IMR-90 (cell line): ENCODE data around the gene MAPK1. TPM values are rescaled to one million over a fixed set of nuclear protein-coding genes. Genes with fewer than 3 reads are reported as not detected.

Source experiments
- ATAC-seq: fragments of 200-7000 bp; cut with Tn5 transposase; 2 replicates; pipeline ENCODE4 v1.9.1; 2020; ENCODE audit warnings: low read depth, mild to moderate bottlenecking, moderate library complexity
- BruUV-seq: library from RNA; stranded (reverse); fragments of 400-500 nt; replicated peaks from 2 replicates; lab custom pipeline; 2021; lab: Mats Ljungman, UMichigan
- CTCF ChIA-PET: fragments of 300-600 bp; formaldehyde crosslinking; extraction: SDS; loops from one replicate; lab custom pipeline; 2021; ENCODE audit warnings: antibody characterized with exemption; lab: Yijun Ruan, JAX
- POLR2A ChIA-PET: fragments of 300-600 bp; sonication (Branson Sonifier 250); formaldehyde crosslinking; loops from one replicate; lab custom pipeline; 2022; ENCODE audit warnings: antibody characterized with exemption; ENCODE audit not compliant: unreplicated experiment; lab: Charles Lee
- DNase-seq: peaks from one replicate; pipeline ENCODE4 v3.0.0; 2013
- H2AFZ ChIP-seq: replicated peaks from 2 replicates; pipeline ENCODE3; 2013; ENCODE audit warnings: low read length, mild to moderate bottlenecking; ENCODE audit not compliant: poor library complexity
- H2AK5ac ChIP-seq: 2 replicates; pipeline ENCODE4 v1.6.1; 2013; ENCODE audit warnings: low read depth, low read length, inconsistent platforms
- H2AK9ac ChIP-seq: replicated peaks from 2 replicates; pipeline ENCODE3; 2013; ENCODE audit warnings: mild to moderate bottlenecking, low read depth, low read length, moderate library complexity; ENCODE audit not compliant: poor library complexity
- H2BK120ac ChIP-seq: 2 replicates; pipeline ENCODE4 v1.6.1; 2013; ENCODE audit warnings: low read depth, low read length, inconsistent platforms
- H2BK15ac ChIP-seq: 3 replicates; pipeline ENCODE4 v1.6.1; 2013; ENCODE audit warnings: low read depth, low read length, inconsistent platforms
- H2BK20ac ChIP-seq: 2 replicates; pipeline ENCODE4 v1.6.1; 2013; ENCODE audit warnings: low read depth, mild to moderate bottlenecking, inconsistent platforms, low read length, moderate library complexity
- H2BK5ac ChIP-seq: 2 replicates; pipeline ENCODE4 v1.6.1; 2013; ENCODE audit warnings: mild to moderate bottlenecking, low read depth, low read length, inconsistent platforms; ENCODE audit not compliant: poor library complexity, severe bottlenecking
- H3K14ac ChIP-seq: replicated peaks from 2 replicates; pipeline ENCODE4 v1.6.1; 2013; ENCODE audit warnings: low read depth, low read length, inconsistent platforms
- H3K18ac ChIP-seq: 2 replicates; pipeline ENCODE4 v1.6.1; 2013; ENCODE audit warnings: low read depth, low read length, control low read depth
- H3K23ac ChIP-seq: 2 replicates; pipeline ENCODE4 v1.6.1; 2013; ENCODE audit warnings: low read depth, low read length, inconsistent platforms
- H3K27ac ChIP-seq: 2 replicates; pipeline ENCODE4 v1.5.1; 2013; ENCODE audit warnings: mild to moderate bottlenecking, control low read depth, low read length; ENCODE audit not compliant: insufficient read depth
- H3K27me3 ChIP-seq: 2 replicates; pipeline ENCODE4 v1.6.1; 2013; ENCODE audit warnings: low read length; ENCODE audit not compliant: control insufficient read depth, insufficient read depth
- H3K36me3 ChIP-seq: 2 replicates; pipeline ENCODE4 v1.6.1; 2013; ENCODE audit warnings: low read length, mixed read lengths; ENCODE audit not compliant: control insufficient read depth, insufficient read depth
- H3K4ac ChIP-seq: 2 replicates; pipeline ENCODE4 v1.6.1; 2013; ENCODE audit warnings: low read depth, low read length, inconsistent platforms
- H3K4me1 ChIP-seq: 2 replicates; pipeline ENCODE4 v1.6.1; 2013; ENCODE audit warnings: low read length, mixed read lengths; ENCODE audit not compliant: control insufficient read depth, insufficient read depth
- H3K4me2 ChIP-seq: 2 replicates; pipeline ENCODE4 v1.6.1; 2013; ENCODE audit warnings: low read depth, mild to moderate bottlenecking, control low read depth, low read length, moderate library complexity
- H3K4me3 ChIP-seq: 2 replicates; pipeline ENCODE4 v1.5.1; 2013; ENCODE audit warnings: low read depth, mild to moderate bottlenecking, control low read depth, low read length, moderate library complexity; ENCODE audit not compliant: insufficient read depth
- H3K56ac ChIP-seq: 2 replicates; pipeline ENCODE4 v1.6.1; 2013; ENCODE audit warnings: low read length, inconsistent platforms; ENCODE audit not compliant: insufficient read depth; ENCODE audit errors: extremely low read depth
- H3K79me1 ChIP-seq, 2 experiments: 2 replicates each; pipeline ENCODE4 v1.6.1; 2013; ENCODE audit warnings: low read length in 2 of 2, inconsistent platforms in 1 of 2, low read depth in 1 of 2
- H3K9ac ChIP-seq: 2 replicates; pipeline ENCODE4 v1.6.1; 2013; ENCODE audit warnings: low read depth, low read length, control low read depth
- H3K9me1 ChIP-seq: 2 replicates; pipeline ENCODE4 v1.6.1; 2013; ENCODE audit warnings: low read length, inconsistent platforms; ENCODE audit not compliant: insufficient read depth
- H3K9me3 ChIP-seq: 2 replicates; pipeline ENCODE4 v1.6.1; 2013; ENCODE audit warnings: low read length; ENCODE audit not compliant: control insufficient read depth, insufficient read depth
- H4K20me1 ChIP-seq: 2 replicates; pipeline ENCODE4 v1.6.1; 2013; ENCODE audit warnings: low read length, inconsistent platforms; ENCODE audit not compliant: insufficient read depth
- H4K5ac ChIP-seq: 2 replicates; pipeline ENCODE4 v1.6.1; 2013; ENCODE audit warnings: mild to moderate bottlenecking, low read depth, low read length, control low read depth
- H4K8ac ChIP-seq, 2 experiments: 2 replicates each; pipeline ENCODE4 v1.6.1; 2013; ENCODE audit warnings: low read depth in 2 of 2, low read length in 2 of 2, control low read depth in 1 of 2, inconsistent platforms in 1 of 2
- H4K91ac ChIP-seq: 2 replicates; pipeline ENCODE4 v1.6.1; 2013; ENCODE audit warnings: low read depth, low read length, inconsistent platforms; ENCODE audit not compliant: insufficient read depth
- BHLHE40 ChIP-seq: fragments of 150-350 bp; IDR thresholded peaks from 2 replicates; pipeline ENCODE4 v1.6.1; 2016; ENCODE audit warnings: mild to moderate bottlenecking, low read depth, low read length
- CEBPB ChIP-seq: IDR thresholded peaks from 2 replicates; pipeline ENCODE4 v1.6.1; 2012; ENCODE audit warnings: low read depth, low read length, improper control_type of control experiment
- CHD1 ChIP-seq: IDR thresholded peaks from 2 replicates; pipeline ENCODE4 v1.6.1; 2012; ENCODE audit warnings: low read depth, low read length, improper control_type of control experiment
- ELK1 ChIP-seq: fragments of 150-350 bp; IDR thresholded peaks from 2 replicates; pipeline ENCODE4 v1.6.1; 2016; ENCODE audit warnings: low read depth, mild to moderate bottlenecking, low read length, moderate library complexity, borderline replicate concordance
- FOS ChIP-seq: fragments of 150-350 bp; IDR thresholded peaks from 2 replicates; pipeline ENCODE4 v1.6.1; 2016; ENCODE audit warnings: low read depth, low read length
- MAFK ChIP-seq: IDR thresholded peaks from 2 replicates; pipeline ENCODE4 v1.6.1; 2012; ENCODE audit warnings: low read depth, low read length, improper control_type of control experiment
- MAZ ChIP-seq: IDR thresholded peaks from 2 replicates; pipeline ENCODE4 v1.6.1; 2012; ENCODE audit warnings: low read depth, mild to moderate bottlenecking, low read length, improper control_type of control experiment, moderate library complexity, borderline replicate concordance
- MXI1 ChIP-seq: IDR thresholded peaks from 2 replicates; pipeline ENCODE4 v1.6.1; 2012; ENCODE audit warnings: low read depth, mild to moderate bottlenecking, low read length, moderate library complexity, borderline replicate concordance
- POLR2A ChIP-seq: IDR thresholded peaks from 2 replicates; pipeline ENCODE4 v1.6.1; 2012; ENCODE audit warnings: mild to moderate bottlenecking, low read depth, low read length
- RAD21 ChIP-seq: IDR thresholded peaks from 2 replicates; pipeline ENCODE4 v1.6.1; 2012; ENCODE audit warnings: low read length, improper control_type of control experiment
- RCOR1 ChIP-seq: IDR thresholded peaks from 2 replicates; pipeline ENCODE4 v1.6.1; 2012; ENCODE audit warnings: mild to moderate bottlenecking, low read length, improper control_type of control experiment; ENCODE audit not compliant: insufficient replicate concordance
- RFX5 ChIP-seq: IDR thresholded peaks from 2 replicates; pipeline ENCODE4 v1.8.0; 2012; ENCODE audit warnings: low read depth, mild to moderate bottlenecking, low read length, moderate library complexity
- SMC3 ChIP-seq: fragments of 150-350 bp; IDR thresholded peaks from 2 replicates; pipeline ENCODE4 v1.6.1; 2016; ENCODE audit warnings: low read depth, mild to moderate bottlenecking, antibody characterized with exemption, low read length, moderate library complexity
- USF2 ChIP-seq: fragments of 150-350 bp; IDR thresholded peaks from 2 replicates; pipeline ENCODE4 v1.6.1; 2017; ENCODE audit warnings: mild to moderate bottlenecking, antibody characterized with exemption, low read length, low read depth
- WGBS, 2 experiments: methylation state at CpG; one replicate each; pipeline versions ENCODE4 v1.1.5 to v1.1.7; 2013; ENCODE audit warnings: missing lambda C conversion rate in 2 of 2; ENCODE audit not compliant: insufficient read length in 1 of 2; ENCODE audit errors: extremely low coverage in 2 of 2; 5-methylcytosine and 5-hydroxymethylcytosine counted together
- dilution Hi-C: fragments of 300-500 bp; cut with HindIII; formaldehyde crosslinking; loops from one replicate; pipeline ENCODE4 v1.14.3; 2018; ENCODE audit warnings: low sequenced_read_pairs; ENCODE audit not compliant: unreplicated experiment
- in situ Hi-C: fragments of 300-500 bp; cut with MboI; formaldehyde crosslinking; loops from 3 replicates; pipeline ENCODE4 v1.14.3; 2019; ENCODE audit warnings: low sequenced_read_pairs, inconsistent platforms, mixed read lengths
- intact Hi-C: fragments of 100-400 bp; cut with micrococcal nuclease; formaldehyde crosslinking; loops from 2 replicates; pipeline ENCODE4 v1.10.0; 2022
- polyA plus RNA-seq, 3 experiments: library from polyadenylated mRNA; depleted of rRNA; stranded (reverse); fragments of >200 nt; gene quantifications; 2 replicates each; pipeline ENCODE4 v1.2.3, GENCODE V29; 2012; ENCODE audit warnings: low replicate concordance in 1 of 3
- total RNA-seq: library from RNA; depleted of rRNA; stranded (reverse); fragments of >200 nt; gene quantifications from 2 replicates; pipeline ENCODE4 v1.2.3, GENCODE V29; 2012
- TF ChIP-seq, protein P1 (sequence below): conservative IDR thresholded peaks from 2 replicates; pipeline ENCODE4 v1.5.1; 2012; ENCODE audit warnings: mild to moderate bottlenecking, low read depth, low read length, improper control_type of control experiment

Gene MAPK1
- total and polyA plus RNA-seq, 2 of the 4 experiments (the other 2 are of a cell fraction) = 41.0 to 51.3 TPM

DNA sequence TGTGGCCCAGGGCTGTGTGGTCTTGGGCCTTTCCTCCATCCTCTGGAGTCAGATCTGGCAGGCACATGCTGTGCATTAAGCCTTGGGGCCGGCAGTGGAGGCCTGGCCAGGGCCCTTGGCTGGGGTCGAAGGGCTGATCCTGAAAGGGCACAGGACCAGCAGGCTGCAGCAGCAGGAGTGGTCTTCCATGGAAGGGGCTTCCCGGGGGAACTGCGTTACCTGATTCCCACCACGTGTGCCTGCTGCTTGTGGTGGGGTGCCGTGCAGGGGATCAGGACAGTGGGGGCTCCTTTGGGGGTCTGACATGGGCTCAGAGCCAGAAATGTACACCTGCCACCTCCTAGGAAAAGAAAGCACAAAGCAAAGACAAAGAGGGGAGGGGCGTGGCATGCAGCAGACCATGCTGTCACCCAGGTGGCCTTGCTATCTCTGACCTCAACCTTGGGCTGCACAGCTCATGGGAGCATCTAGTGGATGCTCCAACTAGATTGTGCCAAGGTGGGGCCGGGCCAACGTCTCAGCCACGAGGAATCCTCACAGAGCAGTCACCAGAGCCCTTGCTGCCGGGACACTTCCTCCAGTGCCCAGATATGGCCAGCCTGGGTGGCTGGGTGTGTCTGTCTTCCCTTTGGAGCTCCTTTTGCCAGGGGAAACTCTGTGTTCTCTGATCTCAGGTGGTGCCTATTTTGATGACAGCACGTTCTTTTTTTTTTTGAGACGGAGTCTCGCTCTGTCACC lies 113.9 kb downstream of the MAPK1 start:
- POLR2A ChIA-PET = no interaction called here
- Histone ChIP-seq H3K79me1 (peaks cover 0 to 17% of the 10 kb centered on the region in 2 experiments; a peak in 1 of 4 replicates), H3K14ac (no peak overlapping the region; the same call in 1 of the 2 replicates), H2BK20ac (no peak overlapping the region), H3K4ac (no peak overlapping the region), H3K4me1 (peaks cover 15% of the 10 kb centered on the region), H3K18ac (no peak overlapping the region), H3K36me3 (peaks cover 4% of the 10 kb centered on the region), H4K5ac (no peak overlapping the region), H3K56ac (no peak overlapping the region), H3K27ac (no peak overlapping the region), H3K4me3 (no peak overlapping the region), H3K9ac (no peak overlapping the region), H4K91ac (no peak overlapping the region), H2AFZ (no peak overlapping the region), H4K20me1 (no peaks in the 10 kb centered on the region), H2AK5ac (no peak overlapping the region), H3K9me3 (no peaks in the 10 kb centered on the region), H4K8ac (no peak overlapping the region), H3K4me2 (no peak overlapping the region), H2BK15ac (no peak overlapping the region), H3K9me1 (peaks cover 8% of the 10 kb centered on the region; the same call in 1 of the 2 replicates), H2BK120ac (no peak overlapping the region), H2BK5ac (no peak overlapping the region), H2AK9ac (no peak overlapping the region), H3K27me3 (no peaks in the 10 kb centered on the region), H3K23ac (no peak overlapping the region)
- in situ Hi-C loops (no loop called here), dilution Hi-C loops (no loop called here), intact Hi-C loops (no loop called here)
- CTCF ChIA-PET = interaction anchor here (0.5 kb wide), 1 partner anchor 36 kb away, joined by 3 read pairs; no protein-coding TSS in a partner anchor
- 80% methylated on average over 1 of the region's 14 CpGs; no CpG with 5 or more reads in 1 of the 2 experiments for WGBS, 2 experiments
- DNase-seq = no peak
- no TSS peak for BruUV-seq
- ATAC-seq = no peak
- no peak for TF ChIP-seq BHLHE40
- no peak for TF ChIP-seq ELK1
- no peak for TF ChIP-seq CEBPB
- TF ChIP-seq SMC3 = no peak
- TF ChIP-seq FOS = no peak
- no peak for TF ChIP-seq MAFK
- TF ChIP-seq CHD1 = no peak
- TF ChIP-seq, protein P1, sequence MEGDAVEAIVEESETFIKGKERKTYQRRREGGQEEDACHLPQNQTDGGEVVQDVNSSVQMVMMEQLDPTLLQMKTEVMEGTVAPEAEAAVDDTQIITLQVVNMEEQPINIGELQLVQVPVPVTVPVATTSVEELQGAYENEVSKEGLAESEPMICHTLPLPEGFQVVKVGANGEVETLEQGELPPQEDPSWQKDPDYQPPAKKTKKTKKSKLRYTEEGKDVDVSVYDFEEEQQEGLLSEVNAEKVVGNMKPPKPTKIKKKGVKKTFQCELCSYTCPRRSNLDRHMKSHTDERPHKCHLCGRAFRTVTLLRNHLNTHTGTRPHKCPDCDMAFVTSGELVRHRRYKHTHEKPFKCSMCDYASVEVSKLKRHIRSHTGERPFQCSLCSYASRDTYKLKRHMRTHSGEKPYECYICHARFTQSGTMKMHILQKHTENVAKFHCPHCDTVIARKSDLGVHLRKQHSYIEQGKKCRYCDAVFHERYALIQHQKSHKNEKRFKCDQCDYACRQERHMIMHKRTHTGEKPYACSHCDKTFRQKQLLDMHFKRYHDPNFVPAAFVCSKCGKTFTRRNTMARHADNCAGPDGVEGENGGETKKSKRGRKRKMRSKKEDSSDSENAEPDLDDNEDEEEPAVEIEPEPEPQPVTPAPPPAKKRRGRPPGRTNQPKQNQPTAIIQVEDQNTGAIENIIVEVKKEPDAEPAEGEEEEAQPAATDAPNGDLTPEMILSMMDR = no peak
- no peak for TF ChIP-seq RCOR1
- TF ChIP-seq USF2 = no peak
- no peak for TF ChIP-seq RAD21
- no peak for TF ChIP-seq MXI1
- no peak for TF ChIP-seq RFX5
- TF ChIP-seq MAZ = no peak
- TF ChIP-seq POLR2A = no peak
